Body of pancreas (tissue), 4 donors: ENCODE measurements around the gene ITPK1.

ENCODE experiments used
- CTCF ChIP-seq, 7 experiments: fragments of 450-650 bp in 4 of 7; fragments of 200-600 bp in 3 of 7; sonication (generic) in 3 of 7; IDR thresholded peaks; one replicate each; pipeline ENCODE4 v1.5.1; 2016 to 2019; ENCODE audit warnings: antibody characterized with exemption in 7 of 7
- POLR2A ChIP-seq, 3 donors: fragments of 450-650 bp; IDR thresholded peaks; one replicate each; pipeline ENCODE4 v1.6.1; 2016; ENCODE audit warnings: antibody characterized with exemption in 3 of 3, mild to moderate bottlenecking in 2 of 3

GRCh38 chr14:93011141-93011529 is 104.6 kb downstream of the ITPK1 start:
- TF ChIP-seq CTCF (IDR thresholded peaks at IDR 0.05) (no peak), POLR2A (IDR thresholded peaks at IDR 0.05) (no peak)
